HL-60 (cell line): ENCODE results near the gene ASAP3.

Source experiments
- DNase-seq, 2 experiments: peaks; one replicate each; pipeline ENCODE4 v3.0.0-alpha.2; 2010 to 2020; ENCODE audit warnings: low read depth in 1 of 2, low spot score in 1 of 2
- H3K27ac ChIP-seq: fragments of 250-450 bp; sonication (Bioruptor Pico); replicated peaks from 2 replicates; pipeline ENCODE4 v1.5.1; 2020; ENCODE audit warnings: mild to moderate bottlenecking, moderate library complexity
- H3K27me3 ChIP-seq: fragments of 250-450 bp; sonication (Bioruptor Pico); 2 replicates; pipeline ENCODE4 v1.5.1; 2021; ENCODE audit warnings: mild to moderate bottlenecking, moderate library complexity; ENCODE audit not compliant: insufficient read depth, poor library complexity, severe bottlenecking
- H3K4me3 ChIP-seq: replicated peaks from 2 replicates; pipeline ENCODE4 v1.5.1; 2011; ENCODE audit warnings: mild to moderate bottlenecking, control low read depth, low read length; ENCODE audit not compliant: insufficient read depth
- GABPA ChIP-seq: IDR thresholded peaks from 2 replicates; pipeline ENCODE4 v1.6.1; 2012; ENCODE audit warnings: low read depth
- POLR2AphosphoS5 ChIP-seq: IDR thresholded peaks from 2 replicates; pipeline ENCODE4 v1.6.1; 2012; ENCODE audit warnings: low read depth
- REST ChIP-seq: IDR thresholded peaks from 2 replicates; pipeline ENCODE4 v1.6.1; 2012; ENCODE audit warnings: low read depth; ENCODE audit not compliant: insufficient replicate concordance
- SPI1 ChIP-seq: IDR thresholded peaks from 2 replicates; pipeline ENCODE4 v1.6.1; 2012; ENCODE audit warnings: low read depth, mild to moderate bottlenecking, borderline replicate concordance
- TF ChIP-seq, protein P1 (sequence below): IDR thresholded peaks from one replicate; pipeline ENCODE4 v1.5.1; 2011; ENCODE audit warnings: low read length, control low read depth, inconsistent platforms; ENCODE audit not compliant: insufficient read depth

ASAP3 gene

DNA sequence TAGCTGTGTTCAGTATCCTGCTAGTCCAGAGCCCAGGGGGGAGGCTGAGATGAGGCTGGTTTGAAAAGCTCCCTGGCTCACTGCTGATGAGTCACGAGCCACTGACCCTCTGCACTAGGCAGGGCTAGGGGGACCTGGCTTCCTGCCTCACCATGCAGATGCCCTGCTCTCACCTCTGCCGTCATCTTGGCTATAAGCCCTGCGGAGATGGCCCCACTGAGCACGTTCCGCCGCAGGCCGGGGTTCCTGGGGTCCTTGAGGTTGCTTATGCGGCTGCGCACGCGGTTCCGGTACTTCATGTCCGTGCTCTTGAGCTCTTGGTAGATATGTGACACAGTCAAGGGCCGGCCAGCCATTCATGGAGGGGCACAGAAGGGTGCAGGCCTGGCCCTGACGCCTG, 90.3 kb downstream of the ASAP3 start:
- TF ChIP-seq POLR2AphosphoS5 = no peak
- TF ChIP-seq SPI1 = no peak
- no peak for TF ChIP-seq REST
- TF ChIP-seq, protein P1, sequence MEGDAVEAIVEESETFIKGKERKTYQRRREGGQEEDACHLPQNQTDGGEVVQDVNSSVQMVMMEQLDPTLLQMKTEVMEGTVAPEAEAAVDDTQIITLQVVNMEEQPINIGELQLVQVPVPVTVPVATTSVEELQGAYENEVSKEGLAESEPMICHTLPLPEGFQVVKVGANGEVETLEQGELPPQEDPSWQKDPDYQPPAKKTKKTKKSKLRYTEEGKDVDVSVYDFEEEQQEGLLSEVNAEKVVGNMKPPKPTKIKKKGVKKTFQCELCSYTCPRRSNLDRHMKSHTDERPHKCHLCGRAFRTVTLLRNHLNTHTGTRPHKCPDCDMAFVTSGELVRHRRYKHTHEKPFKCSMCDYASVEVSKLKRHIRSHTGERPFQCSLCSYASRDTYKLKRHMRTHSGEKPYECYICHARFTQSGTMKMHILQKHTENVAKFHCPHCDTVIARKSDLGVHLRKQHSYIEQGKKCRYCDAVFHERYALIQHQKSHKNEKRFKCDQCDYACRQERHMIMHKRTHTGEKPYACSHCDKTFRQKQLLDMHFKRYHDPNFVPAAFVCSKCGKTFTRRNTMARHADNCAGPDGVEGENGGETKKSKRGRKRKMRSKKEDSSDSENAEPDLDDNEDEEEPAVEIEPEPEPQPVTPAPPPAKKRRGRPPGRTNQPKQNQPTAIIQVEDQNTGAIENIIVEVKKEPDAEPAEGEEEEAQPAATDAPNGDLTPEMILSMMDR = no peak
- no peak for TF ChIP-seq GABPA
- no peak for DNase-seq
- H3K27ac ChIP-seq = no peak overlapping the region
- no peaks in the 10 kb centered on the region for H3K27me3 ChIP-seq
- H3K4me3 ChIP-seq = no peak overlapping the region

GRCh38 chr1:23392125-23392855, 91.7 kb downstream of the ASAP3 start:
- Histone ChIP-seq H3K27ac (no peak overlapping the region), H3K4me3 (no peak overlapping the region), H3K27me3 (no peaks in the 10 kb centered on the region)
- TF ChIP-seq REST = no peak
- no peak for TF ChIP-seq POLR2AphosphoS5
- TF ChIP-seq, protein P1 = no peak
- no peak for DNase-seq

- Histone ChIP-seq H3K27me3 (no peaks in the 10 kb centered on the region), H3K4me3 (no peak overlapping the region), H3K27ac (no peak overlapping the region)
- TF ChIP-seq SPI1 (no peak), REST (no peak), GABPA (no peak), POLR2AphosphoS5 (no peak)
- TF ChIP-seq, protein P1 = no peak
- peak in 1 of 2 experiments; percentile 30 for DNase-seq
Observed at GRCh38 chr1:23389837-23390321, 94.1 kb downstream of the ASAP3 start.
